ENCODE measurements around the gene KLHL6.

GRCh38 chr3:183442994-183443393 lies 112.5 kb downstream of the KLHL6 start:
- TF ChIP-seq GATA3 (IDR thresholded peaks at IDR 0.05; ENCODE audit: low read depth, low read length) (no peak), GATA2 (IDR thresholded peaks at IDR 0.05; ENCODE audit: low read depth, low read length) (no peak)

Measured in SH-SY5Y (cell line).